Tibial nerve (tissue), 3 donors: Measurements from ENCODE around the gene TNNC1.

ENCODE experiments used
- POLR2A ChIP-seq, 2 donors: fragments of 450-650 bp; IDR thresholded peaks; one replicate each; pipeline ENCODE4 v1.6.1; 2017; ENCODE audit warnings: antibody characterized with exemption in 2 of 2, mild to moderate bottlenecking in 2 of 2, moderate library complexity in 2 of 2
- TF ChIP-seq, protein P1 (sequence below), 5 experiments: fragments of 200-600 bp in 3 of 5; fragments of 450-650 bp in 2 of 5; sonication (generic) in 3 of 5; IDR thresholded peaks; one replicate each; pipeline ENCODE4 v1.5.1; 2016 to 2019; ENCODE audit warnings: antibody characterized with exemption in 5 of 5, mild to moderate bottlenecking in 3 of 5, moderate library complexity in 2 of 5

DNA sequence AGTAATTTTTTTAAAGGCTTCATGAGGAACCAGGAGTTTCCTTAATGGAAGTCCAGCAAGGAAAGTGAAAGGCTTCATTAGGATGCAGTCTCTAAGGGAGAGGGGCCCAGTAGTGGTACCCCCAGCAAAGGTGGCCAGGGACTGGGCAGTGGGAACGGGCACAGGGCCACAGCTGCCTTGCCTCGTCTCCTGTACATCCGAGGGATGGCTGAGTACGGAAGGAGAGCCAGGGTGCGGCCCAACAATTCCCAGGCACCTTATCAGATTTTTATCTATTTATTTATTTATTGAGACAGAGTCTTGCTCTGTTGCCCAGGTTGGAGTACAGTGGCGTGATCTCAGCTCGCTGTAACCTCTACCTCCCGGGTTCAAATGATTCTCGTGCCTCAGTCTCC lies 23.4 kb downstream of the TNNC1 start:
- no peak for TF ChIP-seq POLR2A (IDR thresholded peaks at IDR 0.05)
- TF ChIP-seq, protein P1, sequence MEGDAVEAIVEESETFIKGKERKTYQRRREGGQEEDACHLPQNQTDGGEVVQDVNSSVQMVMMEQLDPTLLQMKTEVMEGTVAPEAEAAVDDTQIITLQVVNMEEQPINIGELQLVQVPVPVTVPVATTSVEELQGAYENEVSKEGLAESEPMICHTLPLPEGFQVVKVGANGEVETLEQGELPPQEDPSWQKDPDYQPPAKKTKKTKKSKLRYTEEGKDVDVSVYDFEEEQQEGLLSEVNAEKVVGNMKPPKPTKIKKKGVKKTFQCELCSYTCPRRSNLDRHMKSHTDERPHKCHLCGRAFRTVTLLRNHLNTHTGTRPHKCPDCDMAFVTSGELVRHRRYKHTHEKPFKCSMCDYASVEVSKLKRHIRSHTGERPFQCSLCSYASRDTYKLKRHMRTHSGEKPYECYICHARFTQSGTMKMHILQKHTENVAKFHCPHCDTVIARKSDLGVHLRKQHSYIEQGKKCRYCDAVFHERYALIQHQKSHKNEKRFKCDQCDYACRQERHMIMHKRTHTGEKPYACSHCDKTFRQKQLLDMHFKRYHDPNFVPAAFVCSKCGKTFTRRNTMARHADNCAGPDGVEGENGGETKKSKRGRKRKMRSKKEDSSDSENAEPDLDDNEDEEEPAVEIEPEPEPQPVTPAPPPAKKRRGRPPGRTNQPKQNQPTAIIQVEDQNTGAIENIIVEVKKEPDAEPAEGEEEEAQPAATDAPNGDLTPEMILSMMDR (IDR thresholded peaks at IDR 0.05), result no peak
